MM.1S (cell line): ENCODE measurements around the gene INSYN1.

Experiments
- DNase-seq: peaks from one replicate; pipeline ENCODE4 v3.0.0-alpha.2; 2015
- H2AFZ ChIP-seq: fragments of 300-600 bp; sonication (generic); 2 replicates; pipeline ENCODE4 v1.6.0; 2016; ENCODE audit warnings: antibody characterized with exemption, low read length
- H3F3A ChIP-seq: fragments of 300-600 bp; sonication (generic); 2 replicates; pipeline ENCODE4 v1.6.1; 2016; ENCODE audit warnings: mild to moderate bottlenecking, antibody characterized with exemption, low read length, moderate library complexity, mixed read lengths; ENCODE audit not compliant: insufficient read depth
- H3K27ac ChIP-seq: fragments of 300-600 bp; sonication (generic); 2 replicates; pipeline ENCODE4 v1.5.1; 2016; ENCODE audit warnings: mild to moderate bottlenecking, low read length
- H3K27me3 ChIP-seq: fragments of 300-600 bp; sonication (generic); replicated peaks from 2 replicates; pipeline ENCODE4 v1.6.0; 2016; ENCODE audit warnings: low read length; ENCODE audit not compliant: insufficient read depth
- H3K36me3 ChIP-seq: fragments of 300-600 bp; sonication (generic); replicated peaks from 2 replicates; pipeline ENCODE4 v1.6.1; 2016; ENCODE audit warnings: mild to moderate bottlenecking, low read length, mixed read lengths; ENCODE audit not compliant: insufficient read depth
- H3K4me1 ChIP-seq: fragments of 300-600 bp; sonication (generic); 2 replicates; pipeline ENCODE4 v1.6.1; 2016; ENCODE audit warnings: low read length, mixed read lengths
- H3K4me2 ChIP-seq: fragments of 300-600 bp; sonication (generic); 2 replicates; pipeline ENCODE4 v1.6.0; 2016; ENCODE audit warnings: low read depth, low read length
- H3K4me3 ChIP-seq: fragments of 300-600 bp; sonication (generic); 2 replicates; pipeline ENCODE4 v1.5.1; 2016; ENCODE audit warnings: low read length, mixed read lengths
- H3K79me2 ChIP-seq: fragments of 300-600 bp; sonication (generic); 2 replicates; pipeline ENCODE4 v1.6.1; 2016; ENCODE audit warnings: mixed run types, low read length, mixed read lengths
- H3K9ac ChIP-seq: fragments of 300-600 bp; sonication (generic); 2 replicates; pipeline ENCODE4 v1.6.1; 2016; ENCODE audit warnings: low read length, mixed read lengths
- H3K9me2 ChIP-seq: fragments of 300-600 bp; sonication (generic); replicated peaks from 2 replicates; pipeline ENCODE4 v1.6.1; 2016; ENCODE audit warnings: mild to moderate bottlenecking, low read length, mixed read lengths; ENCODE audit not compliant: insufficient read depth
- H3K9me3 ChIP-seq: fragments of 300-600 bp; sonication (generic); replicated peaks from 2 replicates; pipeline ENCODE4 v1.6.1; 2016; ENCODE audit warnings: mild to moderate bottlenecking, low read length, mixed read lengths; ENCODE audit not compliant: insufficient read depth
- H4K20me1 ChIP-seq: fragments of 300-600 bp; sonication (generic); 2 replicates; pipeline ENCODE4 v1.6.1; 2016; ENCODE audit warnings: mild to moderate bottlenecking, low read length, moderate library complexity, mixed read lengths; ENCODE audit not compliant: insufficient read depth
- EZH2 ChIP-seq: fragments of 300-600 bp; sonication (generic); optimal IDR thresholded peaks from 2 replicates; pipeline ENCODE3; 2017; ENCODE audit warnings: low read depth, mild to moderate bottlenecking, antibody characterized with exemption, low read length, mixed read lengths
- EZH2phosphoT487 ChIP-seq: fragments of 300-600 bp; sonication (generic); IDR thresholded peaks from 2 replicates; pipeline ENCODE4 v1.6.1; 2018; ENCODE audit warnings: antibody characterized with exemption, low read length
- TF ChIP-seq, protein P1 (sequence below): fragments of 300-600 bp; sonication (generic); IDR thresholded peaks from 2 replicates; pipeline ENCODE4 v1.5.1; 2016; ENCODE audit warnings: antibody characterized with exemption, low read length, mixed read lengths

INSYN1 gene

GRCh38 chr15:73750438-73750837 lies 2.7 kb downstream of the INSYN1 start:
- H3F3A ChIP-seq: no peaks in the 10 kb centered on the region
- no peak overlapping the region for H3K4me3 ChIP-seq
- H3K79me2 ChIP-seq: no peaks in the 10 kb centered on the region
- H3K9me2 ChIP-seq: no peaks in the 10 kb centered on the region
- H3K4me1 ChIP-seq: no peaks in the 10 kb centered on the region
- H4K20me1 ChIP-seq: no peaks in the 10 kb centered on the region
- peaks cover 84% of the 10 kb centered on the region for H3K27me3 ChIP-seq
- no peaks in the 10 kb centered on the region for H3K9me3 ChIP-seq
- TF ChIP-seq, protein P1, sequence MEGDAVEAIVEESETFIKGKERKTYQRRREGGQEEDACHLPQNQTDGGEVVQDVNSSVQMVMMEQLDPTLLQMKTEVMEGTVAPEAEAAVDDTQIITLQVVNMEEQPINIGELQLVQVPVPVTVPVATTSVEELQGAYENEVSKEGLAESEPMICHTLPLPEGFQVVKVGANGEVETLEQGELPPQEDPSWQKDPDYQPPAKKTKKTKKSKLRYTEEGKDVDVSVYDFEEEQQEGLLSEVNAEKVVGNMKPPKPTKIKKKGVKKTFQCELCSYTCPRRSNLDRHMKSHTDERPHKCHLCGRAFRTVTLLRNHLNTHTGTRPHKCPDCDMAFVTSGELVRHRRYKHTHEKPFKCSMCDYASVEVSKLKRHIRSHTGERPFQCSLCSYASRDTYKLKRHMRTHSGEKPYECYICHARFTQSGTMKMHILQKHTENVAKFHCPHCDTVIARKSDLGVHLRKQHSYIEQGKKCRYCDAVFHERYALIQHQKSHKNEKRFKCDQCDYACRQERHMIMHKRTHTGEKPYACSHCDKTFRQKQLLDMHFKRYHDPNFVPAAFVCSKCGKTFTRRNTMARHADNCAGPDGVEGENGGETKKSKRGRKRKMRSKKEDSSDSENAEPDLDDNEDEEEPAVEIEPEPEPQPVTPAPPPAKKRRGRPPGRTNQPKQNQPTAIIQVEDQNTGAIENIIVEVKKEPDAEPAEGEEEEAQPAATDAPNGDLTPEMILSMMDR: no peak
- TF ChIP-seq EZH2 (no peak), EZH2phosphoT487 (no peak)
- H3K27ac ChIP-seq: no peak overlapping the region
- H3K4me2 ChIP-seq: no peak overlapping the region
- no peaks in the 10 kb centered on the region for H3K36me3 ChIP-seq
- H2AFZ ChIP-seq: no peak overlapping the region
- DNase-seq: no peak
- H3K9ac ChIP-seq: no peak overlapping the region

- Histone ChIP-seq H3K4me2 (no peak overlapping the region), H3K27me3 (peaks cover 87% of the 10 kb centered on the region), H3K9me3 (no peaks in the 10 kb centered on the region), H4K20me1 (no peaks in the 10 kb centered on the region), H3K4me3 (no peak overlapping the region), H3K79me2 (no peaks in the 10 kb centered on the region), H3K36me3 (no peaks in the 10 kb centered on the region), H3K9ac (no peak overlapping the region), H3K27ac (no peak overlapping the region), H3F3A (no peaks in the 10 kb centered on the region), H3K4me1 (no peaks in the 10 kb centered on the region), H2AFZ (no peak overlapping the region), H3K9me2 (no peaks in the 10 kb centered on the region)
- TF ChIP-seq EZH2 (no peak), EZH2phosphoT487 (no peak)
- TF ChIP-seq, protein P1: no peak
- no peak for DNase-seq
Observed at GRCh38 chr15:73749971-73750370, 3.2 kb downstream of the INSYN1 start.

- no peak overlapping the region for H3K4me3 ChIP-seq
- no peak for DNase-seq
- H3K9ac ChIP-seq: no peak overlapping the region
- TF ChIP-seq, protein P1: no peak
- TF ChIP-seq EZH2 (no peak), EZH2phosphoT487 (no peak)
- no peaks in the 10 kb centered on the region for H3K9me3 ChIP-seq
- H3K79me2 ChIP-seq: no peaks in the 10 kb centered on the region
- no peaks in the 10 kb centered on the region for H3K4me1 ChIP-seq
- H3K4me2 ChIP-seq: no peak overlapping the region
- H3K9me2 ChIP-seq: no peaks in the 10 kb centered on the region
- H3K27ac ChIP-seq: no peak overlapping the region
- H3K27me3 ChIP-seq: peaks cover 85% of the 10 kb centered on the region
- H4K20me1 ChIP-seq: no peaks in the 10 kb centered on the region
- no peaks in the 10 kb centered on the region for H3K36me3 ChIP-seq
- no peaks in the 10 kb centered on the region for H3F3A ChIP-seq
- H2AFZ ChIP-seq: no peak overlapping the region
Observed at GRCh38 chr15:73749533-73749932, 3.6 kb downstream of the INSYN1 start.
